Measurements from ENCODE around the gene CPEB4.
A peak's percentile ranks its signal among the peaks of the same experiment; 100 is the strongest.

Gene CPEB4

GRCh38 chr5:173887610-173888472, at the start of gene CPEB4:
Gene CPEB4 (plus strand): TSS chr5:173888349. CDS start chr5:173889734, 1,385 bp downstream.
- Histone ChIP-seq H3K4me3 (peak within 1 kb of the TSS; percentile 55 to 85 (median 76)), H3K27ac (peak within 1 kb of the TSS; percentile 64 to 99 (median 94))

GRCh38 chr5:173839117-173839713, 48.9 kb upstream of the CPEB4 start:
- no peak overlapping the region for H3K27ac ChIP-seq
- H3K4me3 ChIP-seq = no peak overlapping the region

DNA sequence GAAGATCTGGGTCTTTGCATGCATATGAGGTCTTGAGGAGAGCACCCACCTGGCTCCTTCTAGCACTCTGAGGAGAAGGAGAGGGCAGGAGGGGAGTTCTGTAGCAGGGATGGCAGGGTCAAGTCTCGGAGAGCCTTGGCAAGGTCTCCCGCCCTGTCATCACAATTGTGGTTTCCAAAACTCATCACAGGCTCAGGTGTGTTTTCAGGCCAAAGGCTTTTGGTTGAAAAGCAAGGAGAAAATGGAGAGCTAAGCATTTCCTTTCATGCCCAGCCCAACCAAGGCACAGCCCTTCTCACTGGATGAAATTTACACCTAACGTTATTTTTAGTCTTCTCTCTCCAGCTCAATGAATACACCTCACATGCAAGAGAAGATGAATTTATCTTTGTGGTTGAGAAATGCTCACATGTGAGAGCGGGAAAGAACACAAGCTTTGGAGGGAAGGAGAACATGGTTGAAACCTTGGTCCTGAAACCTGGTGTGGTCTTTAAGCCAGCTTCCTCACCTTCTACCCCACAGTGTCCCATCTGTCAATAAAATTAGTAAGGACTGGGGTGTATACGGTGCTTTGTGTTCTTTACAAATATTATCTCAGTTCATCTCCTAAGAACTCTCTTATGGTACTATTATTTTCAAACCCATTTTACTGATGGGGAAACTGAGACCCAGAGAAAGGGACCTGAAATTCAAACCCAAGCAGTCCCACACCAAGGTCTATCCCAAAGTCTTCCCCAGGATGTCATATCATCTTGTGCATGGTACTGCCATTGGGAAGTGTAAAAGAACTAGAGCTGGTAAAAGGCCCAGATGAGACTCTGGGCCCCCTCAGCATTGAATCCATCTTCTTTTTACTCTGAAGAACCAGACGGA, 47.8 kb upstream of the CPEB4 start:
- H3K27ac ChIP-seq = no peak overlapping the region
- H3K4me3 ChIP-seq = no peak overlapping the region

DNA sequence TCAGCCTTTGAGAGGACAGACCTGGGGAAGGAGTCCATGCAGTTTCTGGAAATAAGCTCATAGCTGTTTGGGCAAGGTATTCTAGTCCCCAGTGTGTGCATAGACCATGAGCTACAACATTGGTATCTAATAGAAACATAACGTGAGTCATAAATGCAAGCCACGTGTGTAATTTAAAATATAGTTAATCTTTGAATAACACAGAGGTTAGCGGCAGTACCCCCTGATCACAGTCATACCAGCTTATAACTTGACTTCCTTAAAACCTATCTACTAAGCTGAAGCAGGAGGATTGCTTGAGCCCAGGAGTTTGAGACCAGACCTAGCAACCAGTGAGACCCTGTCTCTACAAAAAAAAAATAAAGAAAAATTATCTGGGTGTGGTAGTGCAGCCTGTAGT, 46.4 kb upstream of the CPEB4 start:
- Histone ChIP-seq H3K4me3 (no peak overlapping the region), H3K27ac (no peak overlapping the region)

DNA sequence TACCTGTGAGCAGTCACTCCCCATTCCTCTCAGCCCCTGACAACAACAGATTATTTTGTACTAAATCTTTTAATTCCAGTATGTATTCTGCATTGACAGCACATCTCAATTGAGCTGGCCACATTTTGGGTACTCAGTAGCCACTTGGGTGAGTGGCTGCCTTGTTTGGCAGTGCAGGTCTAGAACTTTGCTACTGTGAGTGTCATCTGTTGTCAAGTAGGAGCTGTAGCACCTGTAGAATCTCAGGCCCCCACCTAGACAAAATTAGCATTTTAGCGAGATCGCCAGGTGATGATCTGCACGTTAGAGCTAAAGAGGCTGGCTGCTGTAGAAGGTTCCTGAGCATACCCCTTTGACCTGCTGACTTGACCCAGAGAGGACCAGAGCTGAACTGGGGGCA, 44.4 kb upstream of the CPEB4 start:
- Histone ChIP-seq H3K4me3 (no peak overlapping the region), H3K27ac (no peak overlapping the region)

DNA sequence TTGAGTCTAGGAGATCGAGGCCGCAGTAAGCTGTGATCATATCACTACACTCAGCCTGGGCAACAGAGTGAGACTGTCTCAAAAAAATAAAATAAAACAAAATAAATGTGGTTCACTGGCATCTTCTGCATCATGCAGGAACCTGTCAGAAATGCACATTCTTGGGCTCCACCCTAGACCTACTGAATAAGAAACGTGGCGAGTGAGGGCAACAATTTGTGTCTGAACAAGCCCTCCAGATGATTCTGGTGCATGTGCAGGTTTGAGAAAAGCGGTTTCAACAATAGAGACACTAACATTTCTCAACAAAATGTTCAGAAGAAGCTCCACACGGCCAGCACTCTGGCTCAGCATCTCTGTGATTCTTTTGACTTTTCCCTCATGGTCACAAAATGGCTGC, 42.8 kb upstream of the CPEB4 start:
- Histone ChIP-seq H3K27ac (no peak overlapping the region), H3K4me3 (no peak overlapping the region)

GRCh38 chr5:173846929-173847501, 41.1 kb upstream of the CPEB4 start:
- H3K4me3 ChIP-seq = no peak overlapping the region

GRCh38 chr5:173848986-173849596, 39.1 kb upstream of the CPEB4 start:
- Histone ChIP-seq H3K27ac (no peak overlapping the region), H3K4me3 (no peak overlapping the region)

More at GRCh38 chr5:173846929-173847501, 41.1 kb upstream of the CPEB4 start:
- H3K27ac ChIP-seq = no peak overlapping the region

DNA sequence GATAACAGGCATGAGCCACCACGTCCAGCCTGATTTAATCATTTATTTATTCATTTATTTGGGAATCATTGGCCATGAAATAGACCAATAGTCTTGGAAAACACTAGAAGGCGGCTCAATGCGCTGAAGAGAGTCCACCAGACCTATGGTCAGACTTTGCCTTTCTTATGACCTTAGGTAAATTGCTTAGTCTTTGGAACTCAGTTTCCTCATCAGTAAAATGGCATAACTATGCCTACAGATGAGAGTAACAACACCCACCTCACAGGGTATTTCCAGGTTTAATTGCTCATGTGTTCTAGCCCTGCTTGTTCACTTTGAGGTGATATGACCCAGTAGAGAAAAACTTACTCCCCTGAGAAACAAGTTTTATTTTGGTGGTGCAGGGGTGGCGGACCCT, 38.2 kb upstream of the CPEB4 start:
- no peak overlapping the region for H3K4me3 ChIP-seq
- H3K27ac ChIP-seq = no peak overlapping the region

DNA sequence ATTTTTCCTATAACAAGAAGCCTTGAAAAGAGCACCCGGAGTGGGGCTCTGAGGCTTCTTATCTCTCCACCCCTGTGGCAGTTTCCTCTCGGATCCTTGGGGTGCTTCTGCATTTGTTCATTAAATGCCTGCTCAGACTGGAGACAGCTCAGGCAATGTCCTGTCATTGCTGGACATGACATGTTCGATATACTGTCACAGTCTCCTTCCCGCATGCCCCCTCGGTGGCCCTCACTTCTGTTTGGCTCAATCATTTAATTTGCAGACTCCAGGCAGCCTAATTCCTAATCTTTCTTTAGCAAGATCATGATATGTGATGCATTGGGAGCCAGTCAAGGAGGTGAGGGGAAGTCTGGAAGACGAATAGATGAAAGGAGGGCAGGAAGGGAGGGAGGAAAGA, 37.5 kb upstream of the CPEB4 start:
- Histone ChIP-seq H3K4me3 (no peak overlapping the region), H3K27ac (no peak overlapping the region)

DNA sequence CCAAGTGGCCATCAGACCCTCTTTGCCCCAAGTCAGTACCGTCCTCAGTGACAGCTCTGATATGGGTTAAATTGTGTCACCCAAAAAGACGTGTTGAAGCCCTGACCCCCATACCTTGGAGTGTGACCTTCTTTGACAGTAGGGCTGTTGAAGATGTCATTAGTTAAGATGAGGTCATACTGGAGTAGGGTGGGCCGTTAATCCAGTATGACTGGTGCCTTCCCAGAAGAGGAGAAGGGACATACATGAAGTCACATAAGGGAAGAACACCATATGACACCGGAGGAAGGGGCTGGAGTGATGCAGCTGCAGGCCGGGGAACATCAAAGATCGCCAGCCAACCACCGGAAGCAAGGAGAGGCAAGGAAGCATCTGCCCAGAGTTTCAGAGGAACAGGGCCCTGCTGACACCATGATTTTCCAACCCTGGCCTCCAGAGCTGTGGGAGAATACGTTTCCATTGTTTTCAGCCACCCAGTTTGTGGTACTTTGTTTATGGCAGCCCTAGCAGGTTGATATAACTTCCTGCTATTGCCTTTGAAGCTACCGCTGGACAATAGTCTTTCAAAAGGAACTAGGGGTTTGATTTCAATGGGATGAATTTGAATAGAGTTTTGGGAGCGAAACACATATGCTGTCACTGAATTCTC, 36.4 kb upstream of the CPEB4 start:
- Histone ChIP-seq H3K27ac (no peak overlapping the region), H3K4me3 (no peak overlapping the region)

DNA sequence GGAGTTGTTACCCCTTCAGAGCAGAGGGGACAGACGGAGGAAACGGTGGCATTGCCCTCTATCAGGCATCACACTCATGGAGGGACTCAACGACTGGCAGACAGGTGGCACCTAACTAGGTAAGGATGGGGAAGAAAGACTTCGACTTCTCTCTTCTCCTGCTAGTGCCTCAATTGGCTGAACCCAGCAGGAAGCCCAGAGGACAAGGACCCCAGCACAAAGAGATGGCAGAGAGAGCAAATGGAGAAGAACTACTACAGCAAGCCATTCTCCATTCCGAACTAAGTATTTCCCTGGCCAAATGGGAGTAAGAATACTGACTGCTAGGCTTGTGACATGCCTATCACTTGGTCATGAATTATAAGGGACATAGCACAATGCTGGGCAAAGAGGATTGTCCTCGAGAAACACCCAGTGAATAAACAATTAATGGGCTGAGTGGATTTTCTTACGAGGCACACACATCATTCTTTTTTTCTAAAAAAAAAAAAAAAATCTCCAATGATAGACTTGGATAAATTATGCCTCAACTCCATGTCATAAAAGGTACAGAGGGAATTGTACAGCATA, 35.3 kb upstream of the CPEB4 start:
- no peak overlapping the region for H3K4me3 ChIP-seq
- H3K27ac ChIP-seq = no peak overlapping the region

DNA sequence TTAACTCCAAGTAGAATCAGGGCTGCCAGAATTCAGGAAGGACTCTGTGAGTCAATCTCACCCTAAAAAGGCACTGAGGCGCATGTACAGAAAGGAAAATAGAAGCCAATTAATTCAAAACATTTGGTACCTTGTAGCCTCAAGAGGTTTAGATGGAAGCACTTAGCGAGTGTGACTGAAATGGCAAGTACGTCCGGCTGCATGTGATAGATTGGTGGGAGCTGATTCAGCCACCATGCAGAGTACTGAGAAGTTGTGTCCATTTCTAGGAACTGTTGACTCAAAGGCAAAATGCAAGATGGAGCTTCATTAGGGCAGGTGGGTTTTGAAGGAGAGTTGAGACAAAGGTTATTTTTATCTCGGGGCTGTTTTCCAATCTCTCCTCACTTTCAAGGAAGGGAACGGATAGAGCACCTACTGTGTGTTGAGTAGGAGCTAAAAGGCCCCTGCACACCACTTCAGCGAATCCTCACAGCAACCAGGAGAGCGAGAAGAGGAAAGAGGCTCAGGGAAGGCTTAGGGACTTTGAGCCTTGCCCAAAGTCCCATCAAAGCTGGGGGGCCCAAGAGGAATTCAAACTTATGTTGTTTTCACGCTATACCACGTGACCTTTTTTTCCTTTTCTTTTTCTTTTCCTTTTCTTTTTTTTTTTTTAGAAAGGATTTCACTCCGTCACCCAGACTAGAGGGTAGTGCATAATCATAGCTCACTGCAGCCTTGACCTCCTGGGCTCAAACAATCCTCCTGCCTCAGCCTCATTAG, 34.6 kb upstream of the CPEB4 start:
- H3K4me3 ChIP-seq = no peak overlapping the region
- H3K27ac ChIP-seq = no peak overlapping the region

- no peak overlapping the region for H3K27ac ChIP-seq
- H3K4me3 ChIP-seq = no peak overlapping the region
These were observed 32.8 kb upstream of the CPEB4 start for GRCh38 chr5:173855162-173855994.

DNA sequence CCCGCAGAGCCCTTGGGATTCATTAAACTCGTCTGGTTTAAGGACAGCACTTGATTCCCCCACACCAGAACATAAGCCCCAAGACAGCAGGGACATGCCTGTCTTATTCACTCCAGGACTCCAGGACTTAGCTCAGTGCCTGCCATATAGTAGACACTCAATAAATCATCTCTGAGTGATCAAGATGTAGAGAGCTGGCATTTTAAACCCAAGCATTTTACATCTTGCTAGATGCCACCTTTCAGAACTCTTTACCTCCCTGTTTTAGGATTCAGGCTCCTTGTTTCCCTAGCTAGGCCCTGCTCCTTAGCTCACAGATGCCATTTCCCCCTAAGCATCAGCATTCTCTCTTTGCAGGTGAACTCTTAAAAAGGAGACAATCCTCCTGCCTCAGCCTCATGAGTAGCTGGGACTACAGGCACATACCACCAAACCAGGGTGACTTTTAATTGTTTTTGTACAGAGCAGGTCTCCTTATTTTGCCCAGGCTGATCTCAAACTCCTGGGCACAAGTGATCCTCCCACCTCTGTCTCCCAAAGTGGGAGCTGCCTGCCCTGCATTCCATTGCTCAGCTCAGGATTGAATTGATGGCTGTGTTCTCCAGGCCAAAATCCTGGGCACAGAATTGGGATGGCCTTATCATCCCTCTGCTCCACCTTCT, 32.0 kb upstream of the CPEB4 start:
- Histone ChIP-seq H3K27ac (no peak overlapping the region), H3K4me3 (no peak overlapping the region)

- no peak overlapping the region for H3K27ac ChIP-seq
- H3K4me3 ChIP-seq = no peak overlapping the region
These were observed 30.9 kb upstream of the CPEB4 start for GRCh38 chr5:173857234-173857633.

All from skin epidermis (tissue), 12 donors.